IMR-90 (cell line): Measurements from ENCODE around the gene MTUS2. TPM values are rescaled to one million over a fixed set of nuclear protein-coding genes. Genes with fewer than 3 reads are reported as not detected.

Source experiments
- ATAC-seq: fragments of 200-7000 bp; cut with Tn5 transposase; 2 replicates; pipeline ENCODE4 v1.9.1; 2020; ENCODE audit warnings: low read depth, mild to moderate bottlenecking, moderate library complexity
- BruUV-seq: library from RNA; stranded (reverse); fragments of 400-500 nt; replicated peaks from 2 replicates; lab custom pipeline; 2021; lab: Mats Ljungman, UMichigan
- CTCF ChIA-PET: fragments of 300-600 bp; formaldehyde crosslinking; extraction: SDS; loops from one replicate; lab custom pipeline; 2021; ENCODE audit warnings: antibody characterized with exemption; lab: Yijun Ruan, JAX
- POLR2A ChIA-PET: fragments of 300-600 bp; sonication (Branson Sonifier 250); formaldehyde crosslinking; loops from one replicate; lab custom pipeline; 2022; ENCODE audit warnings: antibody characterized with exemption; ENCODE audit not compliant: unreplicated experiment; lab: Charles Lee
- DNase-seq: peaks from one replicate; pipeline ENCODE4 v3.0.0; 2013
- H2AFZ ChIP-seq: replicated peaks from 2 replicates; pipeline ENCODE3; 2013; ENCODE audit warnings: low read length, mild to moderate bottlenecking; ENCODE audit not compliant: poor library complexity
- H2AK5ac ChIP-seq: 2 replicates; pipeline ENCODE4 v1.6.1; 2013; ENCODE audit warnings: low read depth, low read length, inconsistent platforms
- H2AK9ac ChIP-seq: replicated peaks from 2 replicates; pipeline ENCODE3; 2013; ENCODE audit warnings: mild to moderate bottlenecking, low read depth, low read length, moderate library complexity; ENCODE audit not compliant: poor library complexity
- H2BK120ac ChIP-seq: 2 replicates; pipeline ENCODE4 v1.6.1; 2013; ENCODE audit warnings: low read depth, low read length, inconsistent platforms
- H2BK15ac ChIP-seq: 3 replicates; pipeline ENCODE4 v1.6.1; 2013; ENCODE audit warnings: low read depth, low read length, inconsistent platforms
- H2BK20ac ChIP-seq: 2 replicates; pipeline ENCODE4 v1.6.1; 2013; ENCODE audit warnings: low read depth, mild to moderate bottlenecking, inconsistent platforms, low read length, moderate library complexity
- H2BK5ac ChIP-seq: 2 replicates; pipeline ENCODE4 v1.6.1; 2013; ENCODE audit warnings: mild to moderate bottlenecking, low read depth, low read length, inconsistent platforms; ENCODE audit not compliant: poor library complexity, severe bottlenecking
- H3K14ac ChIP-seq: replicated peaks from 2 replicates; pipeline ENCODE4 v1.6.1; 2013; ENCODE audit warnings: low read depth, low read length, inconsistent platforms
- H3K18ac ChIP-seq: 2 replicates; pipeline ENCODE4 v1.6.1; 2013; ENCODE audit warnings: low read depth, low read length, control low read depth
- H3K23ac ChIP-seq: 2 replicates; pipeline ENCODE4 v1.6.1; 2013; ENCODE audit warnings: low read depth, low read length, inconsistent platforms
- H3K27ac ChIP-seq: 2 replicates; pipeline ENCODE4 v1.5.1; 2013; ENCODE audit warnings: mild to moderate bottlenecking, control low read depth, low read length; ENCODE audit not compliant: insufficient read depth
- H3K27me3 ChIP-seq: 2 replicates; pipeline ENCODE4 v1.6.1; 2013; ENCODE audit warnings: low read length; ENCODE audit not compliant: control insufficient read depth, insufficient read depth
- H3K36me3 ChIP-seq: 2 replicates; pipeline ENCODE4 v1.6.1; 2013; ENCODE audit warnings: low read length, mixed read lengths; ENCODE audit not compliant: control insufficient read depth, insufficient read depth
- H3K4ac ChIP-seq: 2 replicates; pipeline ENCODE4 v1.6.1; 2013; ENCODE audit warnings: low read depth, low read length, inconsistent platforms
- H3K4me1 ChIP-seq: 2 replicates; pipeline ENCODE4 v1.6.1; 2013; ENCODE audit warnings: low read length, mixed read lengths; ENCODE audit not compliant: control insufficient read depth, insufficient read depth
- H3K4me2 ChIP-seq: 2 replicates; pipeline ENCODE4 v1.6.1; 2013; ENCODE audit warnings: low read depth, mild to moderate bottlenecking, control low read depth, low read length, moderate library complexity
- H3K4me3 ChIP-seq: 2 replicates; pipeline ENCODE4 v1.5.1; 2013; ENCODE audit warnings: low read depth, mild to moderate bottlenecking, control low read depth, low read length, moderate library complexity; ENCODE audit not compliant: insufficient read depth
- H3K56ac ChIP-seq: 2 replicates; pipeline ENCODE4 v1.6.1; 2013; ENCODE audit warnings: low read length, inconsistent platforms; ENCODE audit not compliant: insufficient read depth; ENCODE audit errors: extremely low read depth
- H3K79me1 ChIP-seq, 2 experiments: 2 replicates each; pipeline ENCODE4 v1.6.1; 2013; ENCODE audit warnings: low read length in 2 of 2, inconsistent platforms in 1 of 2, low read depth in 1 of 2
- H3K9ac ChIP-seq: 2 replicates; pipeline ENCODE4 v1.6.1; 2013; ENCODE audit warnings: low read depth, low read length, control low read depth
- H3K9me1 ChIP-seq: 2 replicates; pipeline ENCODE4 v1.6.1; 2013; ENCODE audit warnings: low read length, inconsistent platforms; ENCODE audit not compliant: insufficient read depth
- H3K9me3 ChIP-seq: 2 replicates; pipeline ENCODE4 v1.6.1; 2013; ENCODE audit warnings: low read length; ENCODE audit not compliant: control insufficient read depth, insufficient read depth
- H4K20me1 ChIP-seq: 2 replicates; pipeline ENCODE4 v1.6.1; 2013; ENCODE audit warnings: low read length, inconsistent platforms; ENCODE audit not compliant: insufficient read depth
- H4K5ac ChIP-seq: 2 replicates; pipeline ENCODE4 v1.6.1; 2013; ENCODE audit warnings: mild to moderate bottlenecking, low read depth, low read length, control low read depth
- H4K8ac ChIP-seq, 2 experiments: 2 replicates each; pipeline ENCODE4 v1.6.1; 2013; ENCODE audit warnings: low read depth in 2 of 2, low read length in 2 of 2, control low read depth in 1 of 2, inconsistent platforms in 1 of 2
- H4K91ac ChIP-seq: 2 replicates; pipeline ENCODE4 v1.6.1; 2013; ENCODE audit warnings: low read depth, low read length, inconsistent platforms; ENCODE audit not compliant: insufficient read depth
- FOS ChIP-seq: fragments of 150-350 bp; IDR thresholded peaks from 2 replicates; pipeline ENCODE4 v1.6.1; 2016; ENCODE audit warnings: low read depth, low read length
- MAFK ChIP-seq: IDR thresholded peaks from 2 replicates; pipeline ENCODE4 v1.6.1; 2012; ENCODE audit warnings: low read depth, low read length, improper control_type of control experiment
- WGBS, 2 experiments: methylation state at CpG; one replicate each; pipeline versions ENCODE4 v1.1.5 to v1.1.7; 2013; ENCODE audit warnings: missing lambda C conversion rate in 2 of 2; ENCODE audit not compliant: insufficient read length in 1 of 2; ENCODE audit errors: extremely low coverage in 2 of 2; 5-methylcytosine and 5-hydroxymethylcytosine counted together
- dilution Hi-C: fragments of 300-500 bp; cut with HindIII; formaldehyde crosslinking; loops from one replicate; pipeline ENCODE4 v1.14.3; 2018; ENCODE audit warnings: low sequenced_read_pairs; ENCODE audit not compliant: unreplicated experiment
- in situ Hi-C: fragments of 300-500 bp; cut with MboI; formaldehyde crosslinking; loops from 3 replicates; pipeline ENCODE4 v1.14.3; 2019; ENCODE audit warnings: low sequenced_read_pairs, inconsistent platforms, mixed read lengths
- intact Hi-C: fragments of 100-400 bp; cut with micrococcal nuclease; formaldehyde crosslinking; loops from 2 replicates; pipeline ENCODE4 v1.10.0; 2022
- polyA plus RNA-seq, 3 experiments: library from polyadenylated mRNA; depleted of rRNA; stranded (reverse); fragments of >200 nt; gene quantifications; 2 replicates each; pipeline ENCODE4 v1.2.3, GENCODE V29; 2012; ENCODE audit warnings: low replicate concordance in 1 of 3
- total RNA-seq: library from RNA; depleted of rRNA; stranded (reverse); fragments of >200 nt; gene quantifications from 2 replicates; pipeline ENCODE4 v1.2.3, GENCODE V29; 2012

Gene MTUS2
- total and polyA plus RNA-seq, 2 of the 4 experiments (the other 2 are of a cell fraction) = under 0.01 to 0.02 TPM

DNA sequence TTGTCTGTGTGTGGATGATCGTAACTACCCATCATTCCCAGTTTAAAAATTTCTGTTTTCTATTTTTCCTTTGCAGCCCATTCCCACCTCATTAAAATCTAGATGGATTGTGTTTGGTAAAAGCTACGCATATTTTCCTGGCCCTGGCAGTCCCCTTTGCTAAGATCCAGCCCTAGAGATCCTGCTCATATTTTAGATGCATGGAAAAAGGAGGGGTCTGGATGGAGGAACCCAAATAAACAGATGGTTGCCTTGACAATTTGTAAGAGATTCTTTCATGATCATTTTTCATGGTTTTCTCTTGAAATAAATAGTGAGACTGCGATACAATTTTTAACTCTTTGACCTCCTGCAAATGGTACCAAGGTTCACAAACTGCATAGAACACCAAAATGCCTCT lies 601.0 kb downstream of the MTUS2 start:
- H2AK5ac ChIP-seq = no peak overlapping the region
- no peaks in the 10 kb centered on the region for H3K4me1 ChIP-seq
- no peaks in the 10 kb centered on the region for H3K36me3 ChIP-seq
- H3K4me2 ChIP-seq = no peak overlapping the region
- H3K27ac ChIP-seq = no peak overlapping the region
- H3K27me3 ChIP-seq = peaks cover 21% of the 10 kb centered on the region
- ATAC-seq (no peak), DNase-seq (no peak)
- intact Hi-C loops (no loop called here), dilution Hi-C loops (no loop called here), in situ Hi-C loops (no loop called here)
- no peak overlapping the region for H2BK120ac ChIP-seq
- no peaks in the 10 kb centered on the region for H3K9me3 ChIP-seq
- no peak overlapping the region for H3K23ac ChIP-seq
- POLR2A ChIA-PET = no interaction called here
- no peaks in the 10 kb centered on the region for H3K79me1 ChIP-seq
- H3K56ac ChIP-seq = no peak overlapping the region
- no peak overlapping the region for H3K18ac ChIP-seq
- no peak overlapping the region for H4K91ac ChIP-seq
- no peak overlapping the region for H4K5ac ChIP-seq
- H4K8ac ChIP-seq = no peak overlapping the region
- H2AFZ ChIP-seq = no peak overlapping the region
- no peak overlapping the region for H3K4me3 ChIP-seq
- no peak overlapping the region for H2AK9ac ChIP-seq
- no peak overlapping the region for H2BK20ac ChIP-seq
- no peaks in the 10 kb centered on the region for H3K9me1 ChIP-seq
- CTCF ChIA-PET = no interaction called here
- no CpG with 5 or more reads among the region's 3 CpGs for WGBS, 2 experiments
- H3K14ac ChIP-seq = no peak overlapping the region
- H2BK15ac ChIP-seq = no peak overlapping the region
- BruUV-seq = no TSS peak
- H3K9ac ChIP-seq = no peak overlapping the region
- TF ChIP-seq FOS (no peak), MAFK (no peak)
- H4K20me1 ChIP-seq = no peaks in the 10 kb centered on the region
- H2BK5ac ChIP-seq = no peak overlapping the region
- H3K4ac ChIP-seq = no peak overlapping the region
